SK-N-SH (cell line): ENCODE measurements around the gene PTPN20.

Source experiments
- EP300 ChIP-seq, 2 experiments: IDR thresholded peaks; 2 replicates each; pipeline versions ENCODE4 v1.4.0 to v1.6.1; 2012; ENCODE audit warnings: borderline replicate concordance in 1 of 2, low read depth in 1 of 2, low read length in 1 of 2
- EZH2phosphoT487 ChIP-seq: fragments of 200-600 bp; sonication (generic); IDR thresholded peaks from 2 replicates; pipeline ENCODE4 v1.6.1; 2017; ENCODE audit warnings: low read depth, mixed run types, mild to moderate bottlenecking, antibody characterized with exemption, moderate library complexity, borderline replicate concordance
- FOXM1 ChIP-seq: IDR thresholded peaks from 2 replicates; pipeline ENCODE4 v1.4.0; 2012; ENCODE audit warnings: low read depth, mild to moderate bottlenecking
- GABPA ChIP-seq: IDR thresholded peaks from 2 replicates; pipeline ENCODE4 v1.4.0; 2012; ENCODE audit warnings: low read depth, mild to moderate bottlenecking
- JUND ChIP-seq: IDR thresholded peaks from 2 replicates; pipeline ENCODE4 v1.4.0; 2012
- MAX ChIP-seq: IDR thresholded peaks from 2 replicates; pipeline ENCODE4 v1.4.0; 2012; ENCODE audit warnings: low read depth
- POLR2AphosphoS5 ChIP-seq: IDR thresholded peaks from 2 replicates; pipeline ENCODE4 v1.6.1; 2012; ENCODE audit warnings: low read depth, low read length
- RCOR1 ChIP-seq: fragments of 150-350 bp; IDR thresholded peaks from 2 replicates; pipeline ENCODE4 v1.6.1; 2017; ENCODE audit warnings: antibody characterized with exemption, low read length
- RFX5 ChIP-seq: IDR thresholded peaks from 2 replicates; pipeline ENCODE4 v1.6.1; 2012; ENCODE audit warnings: mild to moderate bottlenecking, improper control_type of control experiment, low read length
- SIN3A ChIP-seq: IDR thresholded peaks from 2 replicates; pipeline ENCODE4 v1.6.1; 2012; ENCODE audit warnings: low read depth, mild to moderate bottlenecking, low read length, moderate library complexity, borderline replicate concordance
- USF2 ChIP-seq: fragments of 150-350 bp; IDR thresholded peaks from 2 replicates; pipeline ENCODE4 v1.6.1; 2017; ENCODE audit warnings: antibody characterized with exemption, low read length, low read depth, borderline replicate concordance
- TF ChIP-seq, protein P1 (sequence below): fragments of 200-600 bp; sonication (generic); IDR thresholded peaks from 2 replicates; pipeline ENCODE4 v1.6.1; 2017; ENCODE audit warnings: antibody characterized with exemption, mild to moderate bottlenecking, moderate library complexity

DNA sequence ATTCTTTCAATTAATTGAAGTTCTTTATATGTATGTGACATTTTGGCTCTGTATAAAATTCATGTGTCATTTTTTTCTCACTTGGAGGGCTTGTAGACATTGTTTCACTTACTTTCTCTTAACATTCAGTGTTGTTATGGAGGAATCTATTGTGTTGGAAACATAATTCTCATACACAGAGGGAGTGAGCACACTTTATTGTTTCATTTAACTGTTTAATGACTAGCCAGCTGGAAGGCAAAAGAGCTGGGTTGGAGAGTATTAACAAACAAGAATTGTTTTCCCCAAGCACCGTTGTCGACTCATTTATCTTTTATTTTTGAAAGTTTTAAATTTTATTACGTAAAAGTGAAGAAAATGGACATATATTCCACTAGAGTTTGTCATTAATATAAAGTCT is 98.8 kb downstream of the PTPN20 start:
- TF ChIP-seq, protein P1, sequence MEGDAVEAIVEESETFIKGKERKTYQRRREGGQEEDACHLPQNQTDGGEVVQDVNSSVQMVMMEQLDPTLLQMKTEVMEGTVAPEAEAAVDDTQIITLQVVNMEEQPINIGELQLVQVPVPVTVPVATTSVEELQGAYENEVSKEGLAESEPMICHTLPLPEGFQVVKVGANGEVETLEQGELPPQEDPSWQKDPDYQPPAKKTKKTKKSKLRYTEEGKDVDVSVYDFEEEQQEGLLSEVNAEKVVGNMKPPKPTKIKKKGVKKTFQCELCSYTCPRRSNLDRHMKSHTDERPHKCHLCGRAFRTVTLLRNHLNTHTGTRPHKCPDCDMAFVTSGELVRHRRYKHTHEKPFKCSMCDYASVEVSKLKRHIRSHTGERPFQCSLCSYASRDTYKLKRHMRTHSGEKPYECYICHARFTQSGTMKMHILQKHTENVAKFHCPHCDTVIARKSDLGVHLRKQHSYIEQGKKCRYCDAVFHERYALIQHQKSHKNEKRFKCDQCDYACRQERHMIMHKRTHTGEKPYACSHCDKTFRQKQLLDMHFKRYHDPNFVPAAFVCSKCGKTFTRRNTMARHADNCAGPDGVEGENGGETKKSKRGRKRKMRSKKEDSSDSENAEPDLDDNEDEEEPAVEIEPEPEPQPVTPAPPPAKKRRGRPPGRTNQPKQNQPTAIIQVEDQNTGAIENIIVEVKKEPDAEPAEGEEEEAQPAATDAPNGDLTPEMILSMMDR, result no peak
- TF ChIP-seq USF2, result no peak
- no peak for TF ChIP-seq RCOR1
- no peak for TF ChIP-seq POLR2AphosphoS5
- no peak for TF ChIP-seq MAX
- TF ChIP-seq EZH2phosphoT487, result no peak
- TF ChIP-seq FOXM1, result no peak
- TF ChIP-seq GABPA, result no peak
- no peak for TF ChIP-seq RFX5
- no peak for TF ChIP-seq EP300 (IDR thresholded peaks at IDR 0.05; ENCODE audit: borderline replicate concordance in 1 of 2, low read depth in 1 of 2, low read length in 1 of 2)
- no peak for TF ChIP-seq SIN3A
- no peak for TF ChIP-seq JUND
